Measurements from ENCODE around the gene EHBP1L1.
A peak's percentile ranks its signal among the peaks of the same experiment; 100 is the strongest.

Gene EHBP1L1

GRCh38 chr11:65569164-65569972 lies 6.5 kb upstream of the EHBP1L1 start:
- H3K9me3 ChIP-seq (ENCODE audit: insufficient read depth, low read length, severe bottlenecking), result no peaks in the 10 kb centered on the region
- H3K4me1 ChIP-seq (ENCODE audit: insufficient read depth, low read length), result peaks cover 56% of the 10 kb centered on the region
- peaks cover 29% of the 10 kb centered on the region for H4K20me1 ChIP-seq (ENCODE audit: insufficient read depth, low read length)
- H3K79me2 ChIP-seq (ENCODE audit: insufficient read depth, low read length), result peaks cover 64% of the 10 kb centered on the region
- ATAC-seq (ENCODE audit: insufficient read depth, low read depth), result peak; percentile 25
- H3K27ac ChIP-seq (ENCODE audit: low read length), result peak overlapping the region; percentile 77
- peak overlapping the region; percentile 98 for H3K4me2 ChIP-seq (ENCODE audit: insufficient read depth, low read length)
- H3K4me3 ChIP-seq (ENCODE audit: low read depth in 1 of 2, low read length in 2 of 2), result peak overlapping the region; percentile 84
- H3K36me3 ChIP-seq (ENCODE audit: insufficient read depth, low read length), result peaks cover 27% of the 10 kb centered on the region
- H3K9ac ChIP-seq (ENCODE audit: low read depth, low read length), result peak overlapping the region; percentile 92
- DNase-seq, result no peak
- no peaks in the 10 kb centered on the region for H3K27me3 ChIP-seq (ENCODE audit: insufficient read depth, low read length, poor library complexity)
- peak overlapping the region; percentile 71 for H2AFZ ChIP-seq (ENCODE audit: low read depth, low read length)
- TF ChIP-seq CTCF (IDR thresholded peaks at IDR 0.05; ENCODE audit: borderline replicate concordance, extremely low read depth, low read length, poor library complexity, severe bottlenecking) (no peak), EZH2 (IDR thresholded peaks at IDR 0.05; ENCODE audit: borderline replicate concordance, low read depth, low read length, severe bottlenecking) (no peak)

- H4K20me1 ChIP-seq (ENCODE audit: insufficient read depth, low read length), result peaks cover 36% of the 10 kb centered on the region
- ATAC-seq (ENCODE audit: insufficient read depth, low read depth), result peak; percentile 76
- peak within 1 kb of the TSS; percentile 71 for H2AFZ ChIP-seq (ENCODE audit: low read depth, low read length)
- H3K4me1 ChIP-seq (ENCODE audit: insufficient read depth, low read length), result peaks cover 64% of the 10 kb centered on the region
- peak within 1 kb of the TSS; percentile 98 for H3K4me2 ChIP-seq (ENCODE audit: insufficient read depth, low read length)
- peak within 1 kb of the TSS; percentile 92 for H3K9ac ChIP-seq (ENCODE audit: low read depth, low read length)
- peak within 1 kb of the TSS; percentile 77 for H3K27ac ChIP-seq (ENCODE audit: low read length)
- no peaks in the 10 kb centered on the region for H3K9me3 ChIP-seq (ENCODE audit: insufficient read depth, low read length, severe bottlenecking)
- H3K27me3 ChIP-seq (ENCODE audit: insufficient read depth, low read length, poor library complexity), result no peaks in the 10 kb centered on the region
- TF ChIP-seq CTCF (IDR thresholded peaks at IDR 0.05; ENCODE audit: borderline replicate concordance, extremely low read depth, low read length, poor library complexity, severe bottlenecking) (peak; percentile 56), EZH2 (IDR thresholded peaks at IDR 0.05; ENCODE audit: borderline replicate concordance, low read depth, low read length, severe bottlenecking) (no peak)
- peak within 1 kb of the TSS; percentile 84 for H3K4me3 ChIP-seq (ENCODE audit: low read depth in 1 of 2, low read length in 2 of 2)
- peak; percentile 98 for DNase-seq
- H3K36me3 ChIP-seq (ENCODE audit: insufficient read depth, low read length), result peaks cover 27% of the 10 kb centered on the region
- H3K79me2 ChIP-seq (ENCODE audit: insufficient read depth, low read length), result peaks cover 64% of the 10 kb centered on the region
Observed at GRCh38 chr11:65569973-65570918, 5.6 kb upstream of the EHBP1L1 start, which contains the start of gene ZNRD2. TSS of gene ZNRD2 (plus strand) at chr11:65570477. CDS start at chr11:65570492, 15 bp downstream.

- Histone ChIP-seq H3K4me2 (ENCODE audit: insufficient read depth, low read length) (peak overlapping the region; percentile 98), H3K27ac (ENCODE audit: low read length) (peak overlapping the region; percentile 77), H3K27me3 (ENCODE audit: insufficient read depth, low read length, poor library complexity) (no peaks in the 10 kb centered on the region), H2AFZ (ENCODE audit: low read depth, low read length) (no peak overlapping the region), H3K36me3 (ENCODE audit: insufficient read depth, low read length) (peaks cover 27% of the 10 kb centered on the region), H3K79me2 (ENCODE audit: insufficient read depth, low read length) (peaks cover 69% of the 10 kb centered on the region), H3K4me3 (ENCODE audit: low read depth in 1 of 2, low read length in 2 of 2) (peak overlapping the region; percentile 84; a peak in 3 of 4 replicates), H3K4me1 (ENCODE audit: insufficient read depth, low read length) (peaks cover 73% of the 10 kb centered on the region), H3K9ac (ENCODE audit: low read depth, low read length) (peak overlapping the region; percentile 92), H4K20me1 (ENCODE audit: insufficient read depth, low read length) (peaks cover 39% of the 10 kb centered on the region), H3K9me3 (ENCODE audit: insufficient read depth, low read length, severe bottlenecking) (no peaks in the 10 kb centered on the region)
- TF ChIP-seq CTCF (IDR thresholded peaks at IDR 0.05; ENCODE audit: borderline replicate concordance, extremely low read depth, low read length, poor library complexity, severe bottlenecking), result no peak
- DNase-seq (no peak), ATAC-seq (ENCODE audit: insufficient read depth, low read depth) (no peak)
Observed at GRCh38 chr11:65571420-65571819, 4.4 kb upstream of the EHBP1L1 start.

All from DND-41 (cell line).